ENCODE data around the gene C1QA. TPM values are rescaled to one million over a fixed set of nuclear protein-coding genes. Genes with fewer than 3 reads are reported as not detected.

Gene C1QA
- total RNA-seq, 2 donors from 2014 or later = not detected

GRCh38 chr1:22594396-22594795 lies 42.0 kb upstream of the C1QA start:
- Histone ChIP-seq H3K9me3 (ENCODE audit: control insufficient read depth, low read length) (no peaks in the 10 kb centered on the region), H3K36me3 (ENCODE audit: control insufficient read depth, insufficient read depth, low read length) (no peaks in the 10 kb centered on the region), H3K9ac (ENCODE audit: extremely low read depth, low read length, poor library complexity, severe bottlenecking) (no peak overlapping the region), H3K4me3 (ENCODE audit: low read length) (no peak overlapping the region), H3K27ac (ENCODE audit: low read depth, low read length) (no peak overlapping the region), H3K27me3 (ENCODE audit: control insufficient read depth, insufficient read depth, low read length, poor library complexity, severe bottlenecking) (no peaks in the 10 kb centered on the region), H3K4me1 (ENCODE audit: control insufficient read depth, insufficient read depth, low read length) (no peaks in the 10 kb centered on the region)
- Mint-ChIP-seq H3K9me3 (no peaks in the 10 kb centered on the region), H3K27ac (no peak overlapping the region), H3K4me1 (no peaks in the 10 kb centered on the region), H3K4me3 (no peak overlapping the region), H3K27me3 (ENCODE audit: insufficient read depth) (peaks cover 6% of the 10 kb centered on the region), H3K36me3 (ENCODE audit: low read depth) (no peaks in the 10 kb centered on the region)
- WGBS, 2 experiments (ENCODE audit: insufficient coverage in 1 of 2, insufficient read length in 1 of 2) = 89 to 98% methylated on average over 5 to 10 of the region's 10 CpGs
- no peak for TF ChIP-seq CTCF (conservative IDR thresholded peaks at IDR 0.05)
- DNase-seq = no peak

- Mint-ChIP-seq H3K27ac (no peak overlapping the region), H3K4me1 (no peaks in the 10 kb centered on the region), H3K9me3 (no peaks in the 10 kb centered on the region), H3K36me3 (ENCODE audit: low read depth) (no peaks in the 10 kb centered on the region), H3K4me3 (no peak overlapping the region), H3K27me3 (ENCODE audit: insufficient read depth) (peaks cover 6% of the 10 kb centered on the region)
- Histone ChIP-seq H3K27ac (ENCODE audit: low read depth, low read length) (no peak overlapping the region), H3K9ac (ENCODE audit: extremely low read depth, low read length, poor library complexity, severe bottlenecking) (no peak overlapping the region), H3K4me3 (ENCODE audit: low read length) (no peak overlapping the region), H3K4me1 (ENCODE audit: control insufficient read depth, insufficient read depth, low read length) (no peaks in the 10 kb centered on the region), H3K9me3 (ENCODE audit: control insufficient read depth, low read length) (no peaks in the 10 kb centered on the region), H3K36me3 (ENCODE audit: control insufficient read depth, insufficient read depth, low read length) (no peaks in the 10 kb centered on the region), H3K27me3 (ENCODE audit: control insufficient read depth, insufficient read depth, low read length, poor library complexity, severe bottlenecking) (no peaks in the 10 kb centered on the region)
- no peak for TF ChIP-seq CTCF (conservative IDR thresholded peaks at IDR 0.05)
- no peak for DNase-seq
- 85 to 100% methylated on average over 2 to 7 of the region's 7 CpGs for WGBS, 2 experiments (ENCODE audit: insufficient coverage in 1 of 2, insufficient read length in 1 of 2)
Measured at GRCh38 chr1:22595108-22595507, 41.3 kb upstream of the C1QA start.

- TF ChIP-seq CTCF (conservative IDR thresholded peaks at IDR 0.05) = no peak
- WGBS, 2 experiments (ENCODE audit: insufficient coverage in 1 of 2, insufficient read length in 1 of 2) = 91 to 94% methylated on average over 22 to 30 of the region's 30 CpGs
- H3K27ac Mint-ChIP-seq = no peak overlapping the region
- Histone ChIP-seq H3K4me1 (ENCODE audit: control insufficient read depth, insufficient read depth, low read length) (no peaks in the 10 kb centered on the region), H3K27me3 (ENCODE audit: control insufficient read depth, insufficient read depth, low read length, poor library complexity, severe bottlenecking) (no peaks in the 10 kb centered on the region), H3K9me3 (ENCODE audit: control insufficient read depth, low read length) (no peaks in the 10 kb centered on the region), H3K9ac (ENCODE audit: extremely low read depth, low read length, poor library complexity, severe bottlenecking) (no peak overlapping the region), H3K4me3 (ENCODE audit: low read length) (no peak overlapping the region), H3K36me3 (ENCODE audit: control insufficient read depth, insufficient read depth, low read length) (no peaks in the 10 kb centered on the region), H3K27ac (ENCODE audit: low read depth, low read length) (no peak overlapping the region)
- H3K4me3 Mint-ChIP-seq = no peak overlapping the region
- H3K9me3 Mint-ChIP-seq = no peaks in the 10 kb centered on the region
- no peak for DNase-seq
- no peaks in the 10 kb centered on the region for H3K36me3 Mint-ChIP-seq (ENCODE audit: low read depth)
- H3K27me3 Mint-ChIP-seq (ENCODE audit: insufficient read depth) = peaks cover 8% of the 10 kb centered on the region
- no peaks in the 10 kb centered on the region for H3K4me1 Mint-ChIP-seq
Measured at GRCh38 chr1:22597301-22597965, 39.0 kb upstream of the C1QA start.
